ENCODE measurements around the gene SELL.
"Not testable (repeated sequence)": the region's sequence is repeated elsewhere in the genome, so short reads cannot be mapped to it uniquely, and the experiment has no call there.

Gene SELL

DNA sequence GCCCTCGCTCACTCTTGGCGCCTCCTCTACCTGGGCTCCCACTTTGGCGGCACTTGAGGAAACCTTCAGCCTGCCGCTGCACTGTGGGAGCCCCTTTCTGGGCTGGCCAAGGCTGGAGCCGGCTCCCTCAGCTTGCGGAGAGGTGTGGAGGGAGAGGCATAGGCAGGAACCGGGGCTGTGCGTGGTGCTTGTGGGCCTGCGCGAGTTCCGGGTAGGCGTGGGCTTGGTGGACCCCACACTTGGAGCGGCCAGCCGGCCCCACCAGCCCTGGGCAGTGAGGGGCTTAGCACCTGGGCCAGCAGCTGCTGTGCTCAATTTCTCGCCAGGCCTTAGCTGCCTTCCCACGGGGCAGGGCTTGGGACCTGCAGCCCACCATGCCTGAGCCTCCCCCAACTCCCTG is 50.4 kb downstream of the SELL start:
- H3K36me3 ChIP-seq (ENCODE audit: control insufficient read depth in 2 of 2, insufficient read depth in 1 of 2, low read length in 2 of 2); H3K4me3 ChIP-seq (ENCODE audit: low read depth, low read length); H3K27ac ChIP-seq (ENCODE audit: extremely low read depth, low read depth, low read length); CTCF ChIA-PET; POLR2A ChIA-PET; H3K9me3 ChIP-seq (ENCODE audit: control insufficient read depth, insufficient read depth, low read depth, low read length); H3K4me1 ChIP-seq (ENCODE audit: control insufficient read depth, insufficient read depth, low read length): not testable (repeated sequence)

DNA sequence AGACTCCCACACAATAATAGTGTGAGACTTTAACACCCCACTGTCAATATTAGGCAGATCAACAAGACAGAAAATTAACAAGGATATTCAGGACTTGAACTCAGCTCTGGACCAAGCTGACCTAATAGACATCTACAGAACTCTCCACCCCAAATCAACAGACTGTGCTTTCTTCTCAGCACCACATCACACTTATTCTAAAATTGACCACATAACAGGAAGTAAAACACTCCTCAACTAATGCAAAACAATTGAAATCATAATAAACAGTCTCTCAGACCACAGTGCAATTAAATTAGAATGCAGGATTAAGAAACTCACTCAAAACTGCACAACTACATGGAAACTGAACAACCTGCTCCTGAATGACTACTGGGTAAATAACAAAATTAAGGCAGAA is 52.6 kb downstream of the SELL start:
- CTCF ChIA-PET; H3K4me3 ChIP-seq (ENCODE audit: low read depth, low read length); H3K4me1 ChIP-seq (ENCODE audit: control insufficient read depth, insufficient read depth, low read length); H3K9me3 ChIP-seq (ENCODE audit: control insufficient read depth, insufficient read depth, low read depth, low read length); H3K27ac ChIP-seq (ENCODE audit: extremely low read depth, low read depth, low read length); H3K36me3 ChIP-seq (ENCODE audit: control insufficient read depth in 2 of 2, insufficient read depth in 1 of 2, low read length in 2 of 2); POLR2A ChIA-PET: not testable (repeated sequence)

GRCh38 chr1:169653873-169654272 is 57.5 kb downstream of the SELL start:
- ChIA-PET CTCF (interaction anchor here (0.5 kb wide), 1 partner anchor 141 kb away, joined by 3 read pairs; the partner anchor contains the start of gene METTL18), POLR2A (no interaction called here)
- Histone ChIP-seq H3K36me3 (ENCODE audit: control insufficient read depth in 2 of 2, insufficient read depth in 1 of 2, low read length in 2 of 2) (no peaks in the 10 kb centered on the region), H3K9me3 (ENCODE audit: control insufficient read depth, insufficient read depth, low read depth, low read length) (no peaks in the 10 kb centered on the region), H3K27ac (ENCODE audit: extremely low read depth, low read depth, low read length) (no peak overlapping the region), H3K4me1 (ENCODE audit: control insufficient read depth, insufficient read depth, low read length) (no peaks in the 10 kb centered on the region), H3K4me3 (ENCODE audit: low read depth, low read length) (no peak overlapping the region)
- TF ChIP-seq ZNF16 (tag by site-specific recombination; IDR thresholded peaks at IDR 0.05; ENCODE audit: low read depth) (no peak), ZNF76 (tag by site-specific recombination; IDR thresholded peaks at IDR 0.05; ENCODE audit: borderline replicate concordance, low read depth) (no peak), ZBTB26 (tag by site-specific recombination; optimal IDR thresholded peaks at IDR 0.05) (no peak), HIC1 (tag by site-specific recombination; IDR thresholded peaks at IDR 0.05) (no peak), ZNF280C (tag by site-specific recombination; IDR thresholded peaks at IDR 0.05) (no peak), PBX3 (CRISPR knock-in tag; IDR thresholded peaks at IDR 0.05) (no peak), ZNF621 (tag by site-specific recombination; IDR thresholded peaks at IDR 0.05) (no peak), ZNF549 (tag by site-specific recombination; IDR thresholded peaks at IDR 0.05) (no peak), ZNF184 (tag by site-specific recombination; IDR thresholded peaks at IDR 0.05) (no peak), ZNF768 (tag by site-specific recombination; IDR thresholded peaks at IDR 0.05) (no peak), ZNF138 (tag by site-specific recombination; IDR thresholded peaks at IDR 0.05; ENCODE audit: borderline replicate concordance) (no peak), OSR2 (tag by site-specific recombination; IDR thresholded peaks at IDR 0.05) (no peak), ZNF354C (tag by site-specific recombination; IDR thresholded peaks at IDR 0.05; ENCODE audit: borderline replicate concordance, low read depth) (no peak), ZNF548 (tag by site-specific recombination; IDR thresholded peaks at IDR 0.05) (no peak), ZNF561 (tag by site-specific recombination; IDR thresholded peaks at IDR 0.05; ENCODE audit: borderline replicate concordance) (no peak)
- TF ChIP-seq, protein P1, sequence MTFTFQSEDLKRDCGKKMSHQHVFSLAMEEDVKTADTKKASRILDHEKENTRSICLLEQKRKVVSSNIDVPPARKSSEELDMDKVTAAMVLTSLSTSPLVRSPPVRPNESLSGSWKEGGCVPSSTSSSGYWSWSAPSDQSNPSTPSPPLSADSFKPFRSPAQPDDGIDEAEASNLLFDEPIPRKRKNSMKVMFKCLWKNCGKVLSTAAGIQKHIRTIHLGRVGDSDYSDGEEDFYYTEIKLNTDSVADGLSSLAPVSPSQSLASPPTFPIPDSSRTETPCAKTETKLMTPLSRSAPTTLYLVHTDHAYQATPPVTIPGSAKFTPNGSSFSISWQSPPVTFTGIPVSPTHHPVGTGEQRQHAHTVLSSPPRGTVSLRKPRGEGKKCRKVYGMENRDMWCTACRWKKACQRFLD (tag by site-specific recombination; IDR thresholded peaks at IDR 0.05) = no peak
